IMR-90 (cell line): ENCODE measurements around the gene GABRA6. TPM values are rescaled to one million over a fixed set of nuclear protein-coding genes. Genes with fewer than 3 reads are reported as not detected.

Experiments
- ATAC-seq: fragments of 200-7000 bp; cut with Tn5 transposase; 2 replicates; pipeline ENCODE4 v1.9.1; 2020; ENCODE audit warnings: low read depth, mild to moderate bottlenecking, moderate library complexity
- BruUV-seq: library from RNA; stranded (reverse); fragments of 400-500 nt; replicated peaks from 2 replicates; lab custom pipeline; 2021; lab: Mats Ljungman, UMichigan
- CTCF ChIA-PET: fragments of 300-600 bp; formaldehyde crosslinking; extraction: SDS; loops from one replicate; lab custom pipeline; 2021; ENCODE audit warnings: antibody characterized with exemption; lab: Yijun Ruan, JAX
- POLR2A ChIA-PET: fragments of 300-600 bp; sonication (Branson Sonifier 250); formaldehyde crosslinking; loops from one replicate; lab custom pipeline; 2022; ENCODE audit warnings: antibody characterized with exemption; ENCODE audit not compliant: unreplicated experiment; lab: Charles Lee
- DNase-seq: peaks from one replicate; pipeline ENCODE4 v3.0.0; 2013
- H2AFZ ChIP-seq: replicated peaks from 2 replicates; pipeline ENCODE3; 2013; ENCODE audit warnings: low read length, mild to moderate bottlenecking; ENCODE audit not compliant: poor library complexity
- H2AK5ac ChIP-seq: 2 replicates; pipeline ENCODE4 v1.6.1; 2013; ENCODE audit warnings: low read depth, low read length, inconsistent platforms
- H2AK9ac ChIP-seq: replicated peaks from 2 replicates; pipeline ENCODE3; 2013; ENCODE audit warnings: mild to moderate bottlenecking, low read depth, low read length, moderate library complexity; ENCODE audit not compliant: poor library complexity
- H2BK120ac ChIP-seq: 2 replicates; pipeline ENCODE4 v1.6.1; 2013; ENCODE audit warnings: low read depth, low read length, inconsistent platforms
- H2BK15ac ChIP-seq: 3 replicates; pipeline ENCODE4 v1.6.1; 2013; ENCODE audit warnings: low read depth, low read length, inconsistent platforms
- H2BK20ac ChIP-seq: 2 replicates; pipeline ENCODE4 v1.6.1; 2013; ENCODE audit warnings: low read depth, mild to moderate bottlenecking, inconsistent platforms, low read length, moderate library complexity
- H2BK5ac ChIP-seq: 2 replicates; pipeline ENCODE4 v1.6.1; 2013; ENCODE audit warnings: mild to moderate bottlenecking, low read depth, low read length, inconsistent platforms; ENCODE audit not compliant: poor library complexity, severe bottlenecking
- H3K14ac ChIP-seq: replicated peaks from 2 replicates; pipeline ENCODE4 v1.6.1; 2013; ENCODE audit warnings: low read depth, low read length, inconsistent platforms
- H3K18ac ChIP-seq: 2 replicates; pipeline ENCODE4 v1.6.1; 2013; ENCODE audit warnings: low read depth, low read length, control low read depth
- H3K23ac ChIP-seq: 2 replicates; pipeline ENCODE4 v1.6.1; 2013; ENCODE audit warnings: low read depth, low read length, inconsistent platforms
- H3K27ac ChIP-seq: 2 replicates; pipeline ENCODE4 v1.5.1; 2013; ENCODE audit warnings: mild to moderate bottlenecking, control low read depth, low read length; ENCODE audit not compliant: insufficient read depth
- H3K27me3 ChIP-seq: 2 replicates; pipeline ENCODE4 v1.6.1; 2013; ENCODE audit warnings: low read length; ENCODE audit not compliant: control insufficient read depth, insufficient read depth
- H3K36me3 ChIP-seq: 2 replicates; pipeline ENCODE4 v1.6.1; 2013; ENCODE audit warnings: low read length, mixed read lengths; ENCODE audit not compliant: control insufficient read depth, insufficient read depth
- H3K4ac ChIP-seq: 2 replicates; pipeline ENCODE4 v1.6.1; 2013; ENCODE audit warnings: low read depth, low read length, inconsistent platforms
- H3K4me1 ChIP-seq: 2 replicates; pipeline ENCODE4 v1.6.1; 2013; ENCODE audit warnings: low read length, mixed read lengths; ENCODE audit not compliant: control insufficient read depth, insufficient read depth
- H3K4me2 ChIP-seq: 2 replicates; pipeline ENCODE4 v1.6.1; 2013; ENCODE audit warnings: low read depth, mild to moderate bottlenecking, control low read depth, low read length, moderate library complexity
- H3K4me3 ChIP-seq: 2 replicates; pipeline ENCODE4 v1.5.1; 2013; ENCODE audit warnings: low read depth, mild to moderate bottlenecking, control low read depth, low read length, moderate library complexity; ENCODE audit not compliant: insufficient read depth
- H3K56ac ChIP-seq: 2 replicates; pipeline ENCODE4 v1.6.1; 2013; ENCODE audit warnings: low read length, inconsistent platforms; ENCODE audit not compliant: insufficient read depth; ENCODE audit errors: extremely low read depth
- H3K79me1 ChIP-seq, 2 experiments: 2 replicates each; pipeline ENCODE4 v1.6.1; 2013; ENCODE audit warnings: low read length in 2 of 2, inconsistent platforms in 1 of 2, low read depth in 1 of 2
- H3K9ac ChIP-seq: 2 replicates; pipeline ENCODE4 v1.6.1; 2013; ENCODE audit warnings: low read depth, low read length, control low read depth
- H3K9me1 ChIP-seq: 2 replicates; pipeline ENCODE4 v1.6.1; 2013; ENCODE audit warnings: low read length, inconsistent platforms; ENCODE audit not compliant: insufficient read depth
- H3K9me3 ChIP-seq: 2 replicates; pipeline ENCODE4 v1.6.1; 2013; ENCODE audit warnings: low read length; ENCODE audit not compliant: control insufficient read depth, insufficient read depth
- H4K20me1 ChIP-seq: 2 replicates; pipeline ENCODE4 v1.6.1; 2013; ENCODE audit warnings: low read length, inconsistent platforms; ENCODE audit not compliant: insufficient read depth
- H4K5ac ChIP-seq: 2 replicates; pipeline ENCODE4 v1.6.1; 2013; ENCODE audit warnings: mild to moderate bottlenecking, low read depth, low read length, control low read depth
- H4K8ac ChIP-seq, 2 experiments: 2 replicates each; pipeline ENCODE4 v1.6.1; 2013; ENCODE audit warnings: low read depth in 2 of 2, low read length in 2 of 2, control low read depth in 1 of 2, inconsistent platforms in 1 of 2
- H4K91ac ChIP-seq: 2 replicates; pipeline ENCODE4 v1.6.1; 2013; ENCODE audit warnings: low read depth, low read length, inconsistent platforms; ENCODE audit not compliant: insufficient read depth
- CEBPB ChIP-seq: IDR thresholded peaks from 2 replicates; pipeline ENCODE4 v1.6.1; 2012; ENCODE audit warnings: low read depth, low read length, improper control_type of control experiment
- MAFK ChIP-seq: IDR thresholded peaks from 2 replicates; pipeline ENCODE4 v1.6.1; 2012; ENCODE audit warnings: low read depth, low read length, improper control_type of control experiment
- RCOR1 ChIP-seq: IDR thresholded peaks from 2 replicates; pipeline ENCODE4 v1.6.1; 2012; ENCODE audit warnings: mild to moderate bottlenecking, low read length, improper control_type of control experiment; ENCODE audit not compliant: insufficient replicate concordance
- RFX5 ChIP-seq: IDR thresholded peaks from 2 replicates; pipeline ENCODE4 v1.8.0; 2012; ENCODE audit warnings: low read depth, mild to moderate bottlenecking, low read length, moderate library complexity
- WGBS, 2 experiments: methylation state at CpG; one replicate each; pipeline versions ENCODE4 v1.1.5 to v1.1.7; 2013; ENCODE audit warnings: missing lambda C conversion rate in 2 of 2; ENCODE audit not compliant: insufficient read length in 1 of 2; ENCODE audit errors: extremely low coverage in 2 of 2; 5-methylcytosine and 5-hydroxymethylcytosine counted together
- dilution Hi-C: fragments of 300-500 bp; cut with HindIII; formaldehyde crosslinking; loops from one replicate; pipeline ENCODE4 v1.14.3; 2018; ENCODE audit warnings: low sequenced_read_pairs; ENCODE audit not compliant: unreplicated experiment
- in situ Hi-C: fragments of 300-500 bp; cut with MboI; formaldehyde crosslinking; loops from 3 replicates; pipeline ENCODE4 v1.14.3; 2019; ENCODE audit warnings: low sequenced_read_pairs, inconsistent platforms, mixed read lengths
- intact Hi-C: fragments of 100-400 bp; cut with micrococcal nuclease; formaldehyde crosslinking; loops from 2 replicates; pipeline ENCODE4 v1.10.0; 2022
- polyA plus RNA-seq, 3 experiments: library from polyadenylated mRNA; depleted of rRNA; stranded (reverse); fragments of >200 nt; gene quantifications; 2 replicates each; pipeline ENCODE4 v1.2.3, GENCODE V29; 2012; ENCODE audit warnings: low replicate concordance in 1 of 3
- total RNA-seq: library from RNA; depleted of rRNA; stranded (reverse); fragments of >200 nt; gene quantifications from 2 replicates; pipeline ENCODE4 v1.2.3, GENCODE V29; 2012
- TF ChIP-seq, protein P1 (sequence below): conservative IDR thresholded peaks from 2 replicates; pipeline ENCODE4 v1.5.1; 2012; ENCODE audit warnings: mild to moderate bottlenecking, low read depth, low read length, improper control_type of control experiment

The GABRA6 gene
- total and polyA plus RNA-seq, 2 of the 4 experiments (the other 2 are of a cell fraction) = not detected

DNA sequence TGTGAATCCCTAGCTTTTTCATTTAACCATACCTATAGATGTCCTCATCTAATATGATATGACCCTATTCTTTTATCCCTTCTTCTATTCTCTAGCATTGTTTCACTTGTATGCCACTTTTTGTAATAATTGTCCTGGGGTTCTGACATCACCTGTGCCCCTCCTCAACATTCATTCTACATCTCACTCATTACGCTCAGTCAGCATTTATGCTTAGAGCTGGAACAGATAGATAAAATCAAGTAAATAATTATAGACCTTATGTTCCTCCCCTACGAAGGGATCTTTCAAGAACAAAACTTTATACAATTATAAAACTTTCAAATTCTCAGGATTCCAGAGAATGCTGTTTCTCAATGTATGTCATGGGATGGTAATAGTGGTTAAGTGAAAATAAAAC lies 18.0 kb downstream of the GABRA6 start:
- CTCF ChIA-PET = no interaction called here
- ATAC-seq = no peak
- H3K36me3 ChIP-seq = no peaks in the 10 kb centered on the region

More for the DNA sequence above, 18.0 kb downstream of the GABRA6 start:
- no TSS peak for BruUV-seq
- no peak overlapping the region for H3K14ac ChIP-seq
- H3K56ac ChIP-seq = no peak overlapping the region
- no peak overlapping the region for H4K8ac ChIP-seq
- H2BK5ac ChIP-seq = no peak overlapping the region
- intact Hi-C loops = no loop called here
- no peaks in the 10 kb centered on the region for H3K27me3 ChIP-seq
- no peak overlapping the region for H2BK15ac ChIP-seq
- no peak overlapping the region for H4K91ac ChIP-seq
- H3K9me1 ChIP-seq = no peaks in the 10 kb centered on the region
- in situ Hi-C loops = no loop called here
- dilution Hi-C loops = no loop called here
- H3K4me3 ChIP-seq = no peak overlapping the region
- H2BK20ac ChIP-seq = no peak overlapping the region
- peaks cover 7% of the 10 kb centered on the region; the same call in 1 of the 2 replicates for H3K9me3 ChIP-seq
- no peak for TF ChIP-seq RCOR1
- TF ChIP-seq RFX5 = no peak
- no peak for TF ChIP-seq CEBPB
- TF ChIP-seq, protein P1, sequence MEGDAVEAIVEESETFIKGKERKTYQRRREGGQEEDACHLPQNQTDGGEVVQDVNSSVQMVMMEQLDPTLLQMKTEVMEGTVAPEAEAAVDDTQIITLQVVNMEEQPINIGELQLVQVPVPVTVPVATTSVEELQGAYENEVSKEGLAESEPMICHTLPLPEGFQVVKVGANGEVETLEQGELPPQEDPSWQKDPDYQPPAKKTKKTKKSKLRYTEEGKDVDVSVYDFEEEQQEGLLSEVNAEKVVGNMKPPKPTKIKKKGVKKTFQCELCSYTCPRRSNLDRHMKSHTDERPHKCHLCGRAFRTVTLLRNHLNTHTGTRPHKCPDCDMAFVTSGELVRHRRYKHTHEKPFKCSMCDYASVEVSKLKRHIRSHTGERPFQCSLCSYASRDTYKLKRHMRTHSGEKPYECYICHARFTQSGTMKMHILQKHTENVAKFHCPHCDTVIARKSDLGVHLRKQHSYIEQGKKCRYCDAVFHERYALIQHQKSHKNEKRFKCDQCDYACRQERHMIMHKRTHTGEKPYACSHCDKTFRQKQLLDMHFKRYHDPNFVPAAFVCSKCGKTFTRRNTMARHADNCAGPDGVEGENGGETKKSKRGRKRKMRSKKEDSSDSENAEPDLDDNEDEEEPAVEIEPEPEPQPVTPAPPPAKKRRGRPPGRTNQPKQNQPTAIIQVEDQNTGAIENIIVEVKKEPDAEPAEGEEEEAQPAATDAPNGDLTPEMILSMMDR = no peak
- peak; percentile 90 for TF ChIP-seq MAFK
- H3K9ac ChIP-seq = no peak overlapping the region
- no peak overlapping the region for H3K23ac ChIP-seq
- POLR2A ChIA-PET = no interaction called here
- H3K18ac ChIP-seq = no peak overlapping the region
- no peak overlapping the region for H2AK9ac ChIP-seq
- H3K4me2 ChIP-seq = no peak overlapping the region
- H3K4ac ChIP-seq = no peak overlapping the region
- no peaks in the 10 kb centered on the region for H3K4me1 ChIP-seq
- no peak overlapping the region for H3K27ac ChIP-seq
- no peaks in the 10 kb centered on the region for H3K79me1 ChIP-seq
- no peaks in the 10 kb centered on the region for H4K20me1 ChIP-seq
- H2AK5ac ChIP-seq = no peak overlapping the region
- H2AFZ ChIP-seq = no peak overlapping the region
- H4K5ac ChIP-seq = no peak overlapping the region
- no peak overlapping the region for H2BK120ac ChIP-seq
- WGBS, 2 experiments = no CpG with 5 or more reads among the region's 2 CpGs
- no peak for DNase-seq
